Inferior parietal cortex (tissue), 1 donor: ENCODE measurements around the gene ZNF177.

Source experiments
- DNase-seq: peaks from one replicate; pipeline ENCODE4 v3.0.0-alpha.2; 2016; ENCODE audit errors: extremely low spot score

The ZNF177 gene

GRCh38 chr19:9427941-9428340 is 65.1 kb downstream of the ZNF177 start:
- no peak for DNase-seq

- DNase-seq = no peak
Observed at GRCh38 chr19:9430444-9430843, 67.6 kb downstream of the ZNF177 start.

GRCh38 chr19:9431475-9431874 is 68.7 kb downstream of the ZNF177 start:
- no peak for DNase-seq
